HG03575 (cell line): ENCODE results near the gene GOLGA1.
"Not testable (repeated sequence)": the region's sequence is repeated elsewhere in the genome, so short reads cannot be mapped to it uniquely, and the experiment has no call there.

ENCODE experiments used
- ATAC-seq: cut with Tn5 transposase; IDR thresholded peaks from one replicate; pipeline ENCODE4 v1.9.1; 2021; ENCODE audit not compliant: unreplicated experiment, insufficient number of reproducible peaks, low FRiP score; ENCODE audit errors: extremely low read depth

The GOLGA1 gene

GRCh38 chr9:124863371-124863871 lies 77.5 kb downstream of the GOLGA1 start:
- no peak for ATAC-seq

DNA sequence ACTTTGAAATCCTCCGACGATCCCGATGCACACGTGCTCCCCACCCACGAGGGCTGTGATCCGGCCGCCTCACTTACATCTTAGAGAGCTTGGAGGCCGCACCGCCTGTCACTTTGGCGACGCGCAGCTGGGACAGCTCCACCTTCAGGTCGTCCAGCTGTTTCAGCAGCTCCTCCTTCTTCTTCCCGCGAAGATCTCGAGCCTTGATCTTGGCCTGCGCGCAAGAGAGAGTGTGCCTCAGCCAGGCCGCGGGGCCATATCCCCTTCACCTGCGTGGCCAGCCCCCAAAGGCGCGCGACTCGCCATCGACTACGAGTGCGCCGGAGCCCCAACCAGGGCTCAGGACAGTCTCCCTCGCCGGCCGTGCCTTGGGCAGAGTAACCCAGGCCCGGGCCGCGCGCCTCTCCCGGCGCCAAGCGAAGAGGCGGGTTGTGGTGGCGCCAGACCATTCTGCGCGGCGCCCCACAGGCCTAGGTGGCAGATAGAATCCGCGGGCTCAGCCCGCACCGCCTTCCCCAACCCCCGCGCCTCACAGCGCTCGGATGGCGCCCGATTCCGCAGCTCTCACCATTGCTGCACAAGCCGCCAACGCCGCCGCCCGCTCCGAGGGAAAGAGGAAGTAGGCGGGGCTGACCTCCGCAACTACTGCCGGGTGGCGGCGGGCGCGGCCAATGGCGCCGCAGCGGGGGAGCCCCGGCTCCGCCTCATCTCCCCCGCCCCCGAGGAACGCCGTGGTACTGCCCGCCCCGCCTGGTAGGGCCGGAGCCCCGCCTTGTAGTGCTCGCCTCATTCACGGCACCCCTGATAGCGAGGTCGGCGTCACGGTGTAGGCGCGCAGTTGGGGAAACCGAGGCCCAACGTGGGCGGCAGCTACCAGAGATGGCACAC lies 79.3 kb downstream of the GOLGA1 start, which contains the start of the genes ARPC5L and RPL35:
TSS of gene ARPC5L (plus strand) at position 789 of the 888 bp plus-strand sequence. CDS start 7,161 bp downstream, outside the sequence.
TSS of gene RPL35 (minus strand) at position 616 of the 888 bp plus-strand sequence. CDS start at position 571, 45 bp downstream.
- ATAC-seq, result peak; percentile 45

GRCh38 chr9:124860582-124861341 lies 80.1 kb downstream of the GOLGA1 start:
- ATAC-seq, result no peak

GRCh38 chr9:124859803-124860581 lies 80.9 kb downstream of the GOLGA1 start:
- ATAC-seq, result no peak

GRCh38 chr9:124858330-124859046 lies 82.4 kb downstream of the GOLGA1 start:
- ATAC-seq, result no peak

- no peak for ATAC-seq
Measured at GRCh38 chr9:124857533-124858162, 83.2 kb downstream of the GOLGA1 start.

GRCh38 chr9:124855944-124856765 lies 84.7 kb downstream of the GOLGA1 start:
- no peak for ATAC-seq

DNA sequence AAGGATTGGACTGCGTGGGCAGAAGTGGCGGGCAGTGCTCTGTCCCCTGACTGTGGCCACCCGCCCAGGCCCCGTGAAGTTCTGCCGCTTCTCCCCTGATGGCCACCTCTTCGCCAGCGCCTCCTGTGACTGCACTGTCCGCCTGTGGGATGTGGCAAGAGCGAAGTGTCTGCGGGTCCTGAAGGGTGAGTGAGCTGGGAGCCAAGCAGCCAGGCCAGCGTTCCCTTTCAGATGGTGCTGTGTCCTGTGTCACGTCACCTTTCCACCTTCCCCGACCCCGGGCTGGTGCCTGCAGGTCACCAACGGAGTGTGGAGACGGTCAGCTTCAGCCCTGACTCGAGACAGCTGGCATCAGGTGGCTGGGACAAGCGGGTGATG lies 85.3 kb downstream of the GOLGA1 start:
- no peak for ATAC-seq

GRCh38 chr9:124854822-124855221 lies 86.1 kb downstream of the GOLGA1 start:
- ATAC-seq, result no peak

GRCh38 chr9:124854161-124854560 lies 86.7 kb downstream of the GOLGA1 start:
- ATAC-seq, result no peak

DNA sequence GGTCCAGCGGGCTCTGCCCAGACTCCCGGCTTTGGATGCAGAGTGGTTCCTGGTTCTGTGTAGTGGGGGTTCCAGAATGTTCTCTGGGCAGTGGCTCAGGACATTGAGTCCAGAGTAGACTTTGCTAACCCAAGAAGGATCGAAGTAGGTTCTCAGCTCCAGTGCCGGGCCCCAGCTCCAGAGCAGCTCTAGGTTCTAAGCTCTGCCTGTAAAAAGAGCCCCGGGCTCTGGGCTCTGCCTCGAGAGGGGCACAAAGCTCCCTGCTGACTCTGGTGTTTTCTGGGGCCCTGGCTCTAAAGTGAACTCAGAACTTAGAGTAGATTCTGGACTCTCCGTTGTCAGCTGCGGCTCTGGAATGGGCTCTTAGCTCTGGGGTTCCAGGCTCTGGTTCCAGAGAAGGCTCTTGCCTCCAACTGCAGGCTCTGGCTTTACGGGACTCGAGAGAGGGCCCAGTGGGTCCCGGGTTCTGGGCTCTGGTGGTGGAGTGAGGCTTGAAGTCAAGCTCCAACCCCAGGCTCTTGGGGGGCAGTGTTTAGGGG lies 87.2 kb downstream of the GOLGA1 start:
- no peak for ATAC-seq

DNA sequence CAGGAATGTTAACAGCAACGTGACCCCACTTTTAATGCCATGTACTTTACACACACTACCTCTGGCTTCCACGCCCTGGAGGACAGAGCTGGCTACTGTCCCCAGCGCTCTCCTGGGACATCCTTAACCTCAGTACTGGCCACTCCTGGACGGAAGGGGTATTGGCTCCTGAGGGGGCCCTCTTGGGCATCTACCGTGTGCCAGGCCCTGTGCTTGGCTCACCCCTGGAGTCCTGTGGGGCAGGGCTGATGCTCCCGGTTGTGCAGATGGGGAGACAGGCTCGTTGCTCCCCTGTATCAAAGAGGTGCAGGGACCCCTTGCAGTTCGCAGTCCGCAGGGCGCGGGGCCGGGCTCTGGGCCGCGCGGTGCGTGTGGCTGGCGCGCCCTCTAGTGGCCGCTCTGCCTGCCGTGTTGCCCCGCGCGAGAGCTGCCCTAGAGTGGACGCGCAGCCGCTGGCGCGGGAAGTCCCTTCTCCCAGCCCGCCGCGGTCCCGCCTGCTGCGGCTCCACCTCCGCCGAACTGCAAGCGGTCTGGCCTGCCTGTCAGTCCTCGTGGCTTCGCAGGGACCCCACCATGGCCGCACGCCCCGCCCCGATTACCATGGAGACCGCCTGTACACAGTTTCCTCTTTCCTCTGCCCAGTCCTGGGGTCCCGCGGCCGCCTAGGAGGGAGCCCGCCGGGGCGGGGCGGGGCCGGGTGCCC lies 87.9 kb downstream of the GOLGA1 start, which contains the start of gene WDR38:
TSS of gene WDR38 (plus strand) at position 632 of the 703 bp plus-strand sequence. CDS start 72 bp downstream, outside the sequence.
- no peak for ATAC-seq

- ATAC-seq, result no peak
Measured at GRCh38 chr9:124852121-124852828, 88.6 kb downstream of the GOLGA1 start.

GRCh38 chr9:124849801-124850200 lies 91.1 kb downstream of the GOLGA1 start:
- no peak for ATAC-seq

DNA sequence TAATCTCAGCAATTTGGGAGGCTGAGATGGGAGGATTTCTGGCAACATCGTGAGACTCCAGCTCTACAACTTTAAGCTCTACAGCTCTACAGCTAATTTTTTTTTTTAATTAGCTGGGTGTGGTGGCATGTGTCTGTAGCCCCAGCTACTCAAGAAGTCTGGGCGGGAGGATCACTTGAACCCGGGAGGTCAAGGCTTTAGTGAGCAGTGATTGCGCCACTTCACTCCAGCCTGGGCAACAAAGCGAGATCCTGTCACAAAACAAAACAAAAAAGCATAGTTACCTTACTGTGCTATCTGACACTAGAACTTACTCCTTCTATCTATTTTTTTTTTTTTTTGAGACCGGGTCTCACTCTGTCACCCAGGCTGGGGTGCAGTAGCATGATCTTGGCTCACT lies 93.9 kb downstream of the GOLGA1 start:
- no peak for ATAC-seq

GRCh38 chr9:124846467-124846866 lies 94.4 kb downstream of the GOLGA1 start:
- not testable (repeated sequence) for ATAC-seq
